HG02623 (cell line): ENCODE measurements around the gene CYRIA.

Source experiments
- ATAC-seq: cut with Tn5 transposase; IDR thresholded peaks from one replicate; pipeline ENCODE4 v1.9.1; 2021; ENCODE audit warnings: moderate library complexity; ENCODE audit not compliant: unreplicated experiment

The CYRIA gene

DNA sequence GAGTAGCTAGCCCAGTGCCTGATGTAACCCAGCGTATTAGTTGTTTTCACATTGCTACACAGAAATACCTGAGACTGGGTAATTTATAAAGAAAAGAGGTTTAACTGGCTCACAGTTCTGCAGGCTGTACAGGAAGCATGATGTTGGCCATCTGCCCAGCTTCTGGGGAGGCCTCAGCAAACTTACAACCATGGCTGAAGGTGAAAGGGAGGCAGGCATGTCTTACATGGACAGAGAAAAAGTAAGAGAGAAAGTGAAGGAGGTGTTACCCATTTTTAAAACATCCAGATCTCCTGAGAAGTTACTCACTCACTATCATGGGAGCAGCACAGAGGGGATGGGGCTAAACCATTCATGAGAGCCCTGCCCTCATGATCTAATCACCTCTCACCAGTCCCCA is 6.1 kb upstream of the CYRIA start:
- no peak for ATAC-seq

DNA sequence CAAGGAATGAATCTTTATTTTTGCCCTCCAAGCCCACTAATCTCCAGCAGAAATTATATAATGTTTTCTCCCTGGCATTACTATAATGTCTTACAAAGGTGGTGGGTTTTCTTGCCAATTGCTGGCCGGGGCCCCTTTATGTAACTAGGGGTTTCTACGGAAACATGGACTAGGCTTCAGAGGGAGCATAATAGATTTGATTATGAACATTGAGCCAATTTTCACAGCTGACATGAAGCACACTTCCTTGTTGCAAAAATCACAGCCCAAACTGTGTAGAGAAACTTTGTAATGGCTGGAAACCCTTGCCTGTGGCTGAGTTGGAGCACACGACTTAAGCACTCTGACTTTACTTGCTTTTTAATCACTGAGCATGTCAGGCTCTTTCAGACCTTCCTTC is 3.8 kb upstream of the CYRIA start:
- ATAC-seq, result no peak

- peak; percentile 14 for ATAC-seq
Observed at GRCh38 chr2:16666449-16666801, 791 bp upstream of the CYRIA start.

DNA sequence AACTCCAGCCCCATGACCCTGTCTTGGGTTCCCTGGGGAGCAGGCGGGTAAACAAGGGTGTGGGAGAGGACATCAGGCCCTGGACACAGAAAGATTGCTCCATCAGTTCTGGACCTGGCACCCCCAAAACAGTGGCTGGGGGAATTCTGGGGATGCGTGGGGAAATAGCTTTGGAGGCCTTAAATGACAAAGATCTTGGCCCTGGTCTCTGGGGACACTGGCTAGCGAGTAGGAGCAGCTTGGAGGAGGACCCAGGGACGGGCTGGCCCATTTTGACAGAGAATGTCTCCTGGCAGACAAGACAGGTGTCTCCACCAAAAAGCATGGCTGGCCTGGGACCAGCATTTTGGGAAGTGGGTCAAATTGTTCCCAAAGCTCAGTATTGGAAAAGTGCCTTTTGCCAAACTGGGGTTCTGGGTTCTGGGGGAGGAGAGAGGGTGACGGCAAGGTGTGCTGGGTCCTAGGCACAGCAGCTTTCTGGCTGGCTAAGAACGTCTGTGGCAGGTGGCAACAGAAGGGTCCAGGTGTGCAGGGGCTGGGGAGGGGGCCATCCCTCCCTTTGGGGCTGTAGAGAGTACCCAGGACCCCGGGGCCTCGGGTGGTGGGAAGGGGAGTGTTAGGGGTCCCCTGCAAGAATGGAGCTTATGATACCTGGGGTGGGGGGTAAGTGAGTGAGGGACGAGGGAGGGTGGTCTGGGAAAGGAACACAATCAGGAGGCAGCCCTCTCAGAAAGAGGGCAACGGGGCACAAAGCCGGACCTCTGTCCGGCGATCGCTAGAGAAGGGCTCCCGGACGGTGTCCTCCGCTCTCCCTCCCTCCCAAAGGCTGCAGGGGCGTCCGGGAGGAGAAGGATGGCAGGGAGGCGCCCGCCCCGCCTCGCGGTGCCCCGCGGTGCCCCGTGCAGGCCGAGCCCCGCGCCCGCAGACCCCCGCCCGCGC is 556 bp downstream of the CYRIA start:
- peak; percentile 18 for ATAC-seq

- ATAC-seq, result no peak
Observed at GRCh38 chr2:16664052-16664731, 1.4 kb downstream of the CYRIA start.

- ATAC-seq, result no peak
Observed at GRCh38 chr2:16663121-16663905, 2.3 kb downstream of the CYRIA start.

GRCh38 chr2:16661936-16662839 is 3.4 kb downstream of the CYRIA start:
- ATAC-seq, result no peak

- no peak for ATAC-seq
Observed at GRCh38 chr2:16661526-16661925, 4.1 kb downstream of the CYRIA start.

- no peak for ATAC-seq
Observed at GRCh38 chr2:16660556-16660955, 5.1 kb downstream of the CYRIA start.

GRCh38 chr2:16660114-16660513 is 5.5 kb downstream of the CYRIA start:
- ATAC-seq, result no peak

DNA sequence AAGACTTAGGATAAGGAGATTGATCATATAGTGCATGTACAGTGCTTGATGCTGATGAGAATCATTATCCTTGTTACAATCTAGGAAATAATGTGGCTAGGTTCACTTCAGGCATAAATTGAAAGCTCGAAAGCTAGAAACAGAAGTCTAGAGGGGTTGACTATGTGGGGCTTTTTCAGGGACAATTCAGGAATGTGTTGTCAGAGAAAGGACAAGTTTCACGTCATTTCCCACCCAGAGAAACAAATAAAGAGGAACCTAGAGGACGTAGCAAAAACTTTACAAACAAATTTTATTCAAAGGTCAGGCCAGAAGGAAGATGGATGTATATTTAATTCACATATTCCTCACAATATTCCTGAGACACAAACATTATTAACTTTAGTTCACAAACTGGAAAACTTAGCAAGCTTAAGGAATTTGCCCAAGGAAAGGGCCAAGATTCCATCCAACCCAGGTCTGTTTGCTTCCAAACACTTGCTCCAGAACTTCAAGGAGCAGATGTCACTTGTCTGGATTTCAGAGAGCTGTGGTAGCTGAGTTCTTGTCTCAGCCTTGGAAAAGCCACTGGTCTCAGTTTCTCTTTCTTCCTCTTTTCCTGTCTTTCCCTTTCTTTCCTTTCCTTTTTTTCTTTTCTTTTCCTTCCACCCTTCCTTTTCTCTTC is 7.4 kb downstream of the CYRIA start:
- no peak for ATAC-seq

DNA sequence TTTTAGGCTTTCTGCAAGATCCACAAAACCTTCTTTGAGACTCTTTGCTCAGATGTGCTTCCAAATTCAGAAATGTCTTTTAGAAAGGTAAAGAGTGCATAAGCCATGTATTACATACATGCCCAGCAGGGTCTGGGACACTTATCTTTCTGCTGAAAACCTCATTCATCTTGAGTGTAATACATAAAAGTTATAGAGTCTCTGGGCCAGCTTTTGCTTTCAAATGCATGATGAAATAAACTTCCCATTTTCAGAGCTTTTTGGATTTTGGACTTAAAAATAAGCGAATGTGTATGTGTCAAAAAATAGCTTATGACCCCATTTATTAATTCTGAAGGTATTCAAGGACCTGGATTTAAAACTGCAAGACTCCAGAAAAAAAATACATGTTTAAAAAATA is 8.0 kb downstream of the CYRIA start:
- ATAC-seq, result no peak

GRCh38 chr2:16656784-16657391 is 8.7 kb downstream of the CYRIA start:
- peak; percentile 88 for ATAC-seq

- no peak for ATAC-seq
Observed at GRCh38 chr2:16655905-16656642, 9.6 kb downstream of the CYRIA start.

DNA sequence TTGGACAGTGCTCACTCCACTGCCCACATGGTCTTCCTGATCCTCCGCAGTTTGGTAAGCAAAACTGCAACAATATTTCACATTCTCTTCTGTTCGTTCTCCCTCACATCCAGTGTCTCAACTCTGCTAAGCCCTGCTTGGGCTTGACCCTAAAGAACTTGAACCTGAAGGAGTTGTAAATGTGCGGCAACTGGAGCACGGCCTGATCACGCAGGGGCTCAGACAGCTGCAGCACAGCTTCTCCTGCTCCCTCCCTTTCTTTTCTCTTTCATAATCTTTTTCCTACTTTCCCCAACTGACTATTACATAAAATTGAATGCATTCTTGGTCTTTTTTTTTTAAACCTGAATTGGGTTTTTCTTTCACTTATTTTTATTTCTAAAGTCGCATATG is 10.2 kb downstream of the CYRIA start:
- ATAC-seq, result no peak

GRCh38 chr2:16654833-16655444 is 10.7 kb downstream of the CYRIA start:
- ATAC-seq, result no peak

GRCh38 chr2:16653799-16654198 is 11.8 kb downstream of the CYRIA start:
- ATAC-seq, result peak; percentile 24

DNA sequence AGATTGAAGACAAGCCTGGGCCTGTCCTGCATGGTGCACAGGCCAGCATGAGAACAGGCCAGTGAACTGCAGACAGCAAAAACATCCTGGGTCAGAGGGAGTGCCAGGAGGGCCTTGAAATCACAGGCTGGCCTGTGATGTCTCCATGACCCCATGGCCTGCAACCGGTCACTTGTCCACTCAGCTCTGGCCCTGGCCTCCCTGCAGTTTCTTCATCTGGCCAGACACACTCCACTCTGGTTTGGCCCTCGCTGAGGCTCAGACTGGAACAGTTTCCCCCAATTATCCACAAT is 12.6 kb downstream of the CYRIA start:
- no peak for ATAC-seq
